H1 (cell line): ENCODE data around the gene MAPK13. TPM values are rescaled to one million over a fixed set of nuclear protein-coding genes. Genes with fewer than 3 reads are reported as not detected.

Source experiments
- CTCF ChIA-PET: fragments of 300-600 bp; sonication (Branson Sonifier 250); formaldehyde crosslinking; loops from one replicate; lab custom pipeline; 2021; ENCODE audit not compliant: partially characterized antibody; lab: Charles Lee
- POLR2A ChIA-PET: fragments of 300-600 bp; sonication (Branson Sonifier 250); formaldehyde crosslinking; loops from one replicate; lab custom pipeline; 2021; ENCODE audit warnings: inconsistent platforms; ENCODE audit not compliant: partially characterized antibody; lab: Charles Lee
- DNase-seq, 2 experiments: peaks; one replicate each; pipeline versions ENCODE4 v3.0.0 to v3.0.0-alpha.2; 2010 to 2022; ENCODE audit warnings: low spot score in 2 of 2, low read depth in 1 of 2, mixed read lengths in 1 of 2
- FAIRE-seq: peaks from 2 replicates; lab custom pipeline; 2011; peaks lifted over from hg19 to GRCh38; lab: Jason Lieb, UNC
- H2AFZ ChIP-seq: 2 replicates; pipeline ENCODE4 v1.8.1; 2012; ENCODE audit warnings: low read length, inconsistent platforms
- H2AK5ac ChIP-seq: 2 replicates; pipeline ENCODE4 v1.6.1; 2013; ENCODE audit warnings: low read depth, low read length
- H2BK120ac ChIP-seq: replicated peaks from 2 replicates; pipeline ENCODE3; 2013; ENCODE audit warnings: low read depth, low read length, inconsistent platforms
- H2BK12ac ChIP-seq: 2 replicates; pipeline ENCODE4 v1.6.1; 2013; ENCODE audit warnings: low read depth, low read length
- H2BK15ac ChIP-seq: 2 replicates; pipeline ENCODE4 v1.6.1; 2013; ENCODE audit warnings: low read length
- H2BK20ac ChIP-seq: 2 replicates; pipeline ENCODE4 v1.6.1; 2013; ENCODE audit warnings: low read length
- H2BK5ac ChIP-seq: 2 replicates; pipeline ENCODE4 v1.6.1; 2013; ENCODE audit warnings: low read depth, low read length
- H3K14ac ChIP-seq: 2 replicates; pipeline ENCODE4 v1.6.1; 2013; ENCODE audit warnings: inconsistent platforms; ENCODE audit not compliant: insufficient read length
- H3K18ac ChIP-seq: 2 replicates; pipeline ENCODE4 v1.6.1; 2013; ENCODE audit warnings: low read length; ENCODE audit errors: extremely low read depth
- H3K23ac ChIP-seq: 2 replicates; pipeline ENCODE4 v1.6.1; 2013; ENCODE audit warnings: inconsistent platforms; ENCODE audit not compliant: insufficient read length
- H3K23me2 ChIP-seq: 2 replicates; pipeline ENCODE4 v1.6.1; 2013; ENCODE audit warnings: low read depth, low read length
- H3K27ac ChIP-seq: 2 replicates; pipeline ENCODE4 v1.6.1; 2011; ENCODE audit warnings: low read depth, low read length, inconsistent platforms
- H3K27me3 ChIP-seq, 4 experiments: replicated peaks in 1 of 4; 1 replicate in 1 of 4; 2 replicates in 3 of 4; pipeline versions ENCODE4 v1.6.1 to v1.8.1; 2011 to 2013; ENCODE audit warnings: low read length in 3 of 4, mild to moderate bottlenecking in 3 of 4, inconsistent platforms in 2 of 4, mixed read lengths in 2 of 4, moderate library complexity in 1 of 4; ENCODE audit not compliant: control insufficient read depth in 3 of 4, insufficient read depth in 3 of 4; ENCODE audit errors: extremely low read depth in 1 of 4
- H3K36me3 ChIP-seq, 4 experiments: 2 replicates each; pipeline versions ENCODE4 v1.6.1 to v1.8.1; 2011 to 2013; ENCODE audit warnings: mild to moderate bottlenecking in 4 of 4, low read length in 3 of 4, moderate library complexity in 2 of 4, control low read depth in 1 of 4, inconsistent platforms in 1 of 4; ENCODE audit not compliant: insufficient read depth in 4 of 4, control insufficient read depth in 2 of 4
- H3K4ac ChIP-seq: replicated peaks from 2 replicates; pipeline ENCODE3; 2013; ENCODE audit warnings: low read length, low read depth, mixed read lengths, inconsistent platforms; ENCODE audit not compliant: insufficient read length
- H3K4me1 ChIP-seq, 4 experiments: replicated peaks in 1 of 4; 1 replicate in 1 of 4; 2 replicates in 3 of 4; pipeline versions ENCODE4 v1.6.1 to v1.8.1; 2011 to 2013; ENCODE audit warnings: low read length in 3 of 4, inconsistent platforms in 2 of 4, mixed read lengths in 1 of 4; ENCODE audit not compliant: insufficient read depth in 4 of 4, control insufficient read depth in 3 of 4
- H3K4me2 ChIP-seq, 2 experiments: 2 replicates each; pipeline versions ENCODE4 v1.6.1 to v1.8.1; 2011 to 2013; ENCODE audit warnings: low read depth in 2 of 2, low read length in 2 of 2, control low read depth in 1 of 2, inconsistent platforms in 1 of 2, mild to moderate bottlenecking in 1 of 2; ENCODE audit not compliant: insufficient read depth in 1 of 2
- H3K4me3 ChIP-seq, 4 experiments: fragments of 200-600, 300-600 bp in 1 of 4; sonication (generic), shearing (Covaris generic), sonication (Bioruptor Twin) in 1 of 4; 2 replicates each; pipeline versions ENCODE4 v1.5.1 to v1.8.1; 2011 to 2016; ENCODE audit warnings: low read length in 4 of 4, low read depth in 3 of 4, control low read depth in 2 of 4, inconsistent platforms in 2 of 4, mild to moderate bottlenecking in 2 of 4, mixed read lengths in 1 of 4, moderate library complexity in 1 of 4; ENCODE audit not compliant: insufficient read depth in 2 of 4; ENCODE audit errors: extremely low read depth in 1 of 4
- H3K56ac ChIP-seq: replicated peaks from 2 replicates; pipeline ENCODE3; 2013; ENCODE audit warnings: low read depth, mild to moderate bottlenecking, mixed read lengths, low read length, inconsistent platforms; ENCODE audit not compliant: insufficient read length
- H3K79me1 ChIP-seq: 2 replicates; pipeline ENCODE4 v1.6.1; 2013; ENCODE audit warnings: low read depth, low read length, control low read depth
- H3K79me2 ChIP-seq, 2 experiments: 2 replicates each; pipeline versions ENCODE4 v1.6.1 to v1.8.1; 2012 to 2013; ENCODE audit warnings: low read length in 2 of 2, mild to moderate bottlenecking in 2 of 2, inconsistent platforms in 1 of 2; ENCODE audit not compliant: insufficient read depth in 2 of 2, control insufficient read depth in 1 of 2
- H3K9ac ChIP-seq, 4 experiments: replicated peaks in 1 of 4; 1 replicate in 1 of 4; 2 replicates in 3 of 4; pipeline versions ENCODE4 v1.6.1 to v1.8.1; 2011 to 2013; ENCODE audit warnings: low read depth in 3 of 4, low read length in 3 of 4, control low read depth in 2 of 4, mild to moderate bottlenecking in 2 of 4, moderate library complexity in 2 of 4, inconsistent platforms in 1 of 4; ENCODE audit errors: extremely low read depth in 1 of 4
- H3K9me3 ChIP-seq, 2 experiments: 2 replicates each; pipeline versions ENCODE4 v1.6.1 to v1.8.1; 2012 to 2013; ENCODE audit warnings: mild to moderate bottlenecking in 2 of 2, moderate library complexity in 2 of 2, control low read depth in 1 of 2, inconsistent platforms in 1 of 2, low read depth in 1 of 2, low read length in 1 of 2, mixed read lengths in 1 of 2; ENCODE audit not compliant: insufficient read depth in 2 of 2
- H4K20me1 ChIP-seq, 2 experiments: replicated peaks in 1 of 2; 2 replicates each; pipeline versions ENCODE3 to v1.8.1; 2011 to 2013; ENCODE audit warnings: inconsistent platforms in 2 of 2, low read length in 2 of 2, mild to moderate bottlenecking in 1 of 2; ENCODE audit not compliant: insufficient read depth in 2 of 2, control insufficient read depth in 1 of 2
- H4K5ac ChIP-seq: 2 replicates; pipeline ENCODE4 v1.6.1; 2013; ENCODE audit warnings: low read length, low read depth, mixed read lengths, inconsistent platforms; ENCODE audit not compliant: insufficient read length
- H4K8ac ChIP-seq: 2 replicates; pipeline ENCODE4 v1.8.0; 2013; ENCODE audit warnings: mild to moderate bottlenecking, moderate library complexity, low read length, inconsistent platforms; ENCODE audit not compliant: insufficient read depth; ENCODE audit errors: extremely low read depth
- H4K91ac ChIP-seq: replicated peaks from 2 replicates; pipeline ENCODE3; 2013; ENCODE audit warnings: low read length, mixed read lengths, inconsistent platforms; ENCODE audit not compliant: insufficient read length
- BCL11A ChIP-seq, 2 experiments: IDR thresholded peaks; one replicate each; pipeline ENCODE4 v1.6.1; 2011; ENCODE audit warnings: low read depth in 2 of 2, low read length in 2 of 2, mild to moderate bottlenecking in 2 of 2
- BRCA1 ChIP-seq: IDR thresholded peaks from 2 replicates; pipeline ENCODE4 v1.6.1; 2012; ENCODE audit warnings: low read depth, low read length, improper control_type of control experiment
- CTCF ChIP-seq, 3 experiments: IDR thresholded peaks; 1 replicate in 2 of 3; 2 replicates in 1 of 3; pipeline versions ENCODE4 v1.5.1 to v1.6.1; 2011; ENCODE audit warnings: low read length in 3 of 3, mild to moderate bottlenecking in 3 of 3, inconsistent platforms in 2 of 3, low read depth in 1 of 3, moderate library complexity in 1 of 3; ENCODE audit not compliant: insufficient read depth in 1 of 3; ENCODE audit errors: control extremely low read depth in 1 of 3
- EP300 ChIP-seq, 2 experiments: IDR thresholded peaks; 1 replicate in 1 of 2; 2 replicates in 1 of 2; pipeline ENCODE4 v1.6.1; 2011 to 2012; ENCODE audit warnings: low read depth in 2 of 2, low read length in 2 of 2, mild to moderate bottlenecking in 2 of 2, borderline replicate concordance in 1 of 2, inconsistent platforms in 1 of 2, moderate library complexity in 1 of 2
- HDAC6 ChIP-seq: IDR thresholded peaks from one replicate; pipeline ENCODE4 v1.7.1; 2012; ENCODE audit warnings: low read depth, mild to moderate bottlenecking, inconsistent platforms, low read length, moderate library complexity
- JUND ChIP-seq: IDR thresholded peaks from 2 replicates; pipeline ENCODE4 v1.6.1; 2011; ENCODE audit warnings: mild to moderate bottlenecking, improper control_type of control experiment, low read length
- SUZ12 ChIP-seq: fragments of 200-600 bp; sonication (generic); IDR thresholded peaks from 2 replicates; pipeline ENCODE4 v1.6.1; 2012; ENCODE audit warnings: mild to moderate bottlenecking, inconsistent platforms, low read length, moderate library complexity, mixed read lengths
- WGBS, 2 experiments: shearing (Covaris generic) in 1 of 2; methylation state at CpG; one replicate each; pipeline versions ENCODE4 v1.1.6 to v1.1.7; 2013 to 2015; ENCODE audit warnings: low lambda C conversion rate in 2 of 2, mixed read lengths in 2 of 2, inconsistent platforms in 1 of 2, low coverage in 1 of 2, missing lambda C conversion rate in 1 of 2; ENCODE audit not compliant: insufficient replicate concordance in 2 of 2, insufficient coverage in 1 of 2, insufficient read length in 1 of 2; ENCODE audit errors: extremely low coverage in 1 of 2, missing lambda C conversion rate in 1 of 2; 5-methylcytosine and 5-hydroxymethylcytosine counted together
- polyA plus RNA-seq, 7 experiments: library from polyadenylated mRNA; depleted of rRNA in 3 of 7; stranded (reverse) in 5 of 7; unstranded in 2 of 7; fragments of >200 nt in 5 of 7; fragments of 200-250 nt in 2 of 7; gene quantifications; 1 replicate in 5 of 7; 2 replicates in 1 of 7; 4 replicates in 1 of 7; pipeline versions ENCODE4 v1.2.1 to v1.2.3, GENCODE V29; 2011 to 2013; ENCODE audit warnings: missing spikeins in 2 of 7, mixed read lengths in 2 of 7
- total RNA-seq: library from RNA; stranded (reverse); fragmentation: NEBNext Ultra II Directional; extraction: Animal tissue kit (Norgen Biotek cat#: 25700); gene quantifications from 2 replicates; pipeline ENCODE4 v1.2.1, GENCODE V29; 2021

The MAPK13 gene
- total and polyA plus RNA-seq, 2 of the 8 experiments (the other 6 are each of a cell fraction or from before 2014, with no cell fraction given) = 10.1 to 14.1 TPM

- no peak overlapping the region for H3K23ac ChIP-seq
- TF ChIP-seq EP300 (IDR thresholded peaks at IDR 0.05; ENCODE audit: borderline replicate concordance in 1 of 2, low read depth in 2 of 2, low read length in 2 of 2) = no peak
- TF ChIP-seq BCL11A (IDR thresholded peaks at IDR 0.05; ENCODE audit: low read depth in 2 of 2, low read length in 2 of 2) = no peak
- TF ChIP-seq CTCF (IDR thresholded peaks at IDR 0.05; ENCODE audit: control extremely low read depth in 1 of 3, insufficient read depth in 1 of 3, low read depth in 1 of 3, low read length in 3 of 3) = no peak
- TF ChIP-seq SUZ12 = no peak
- no peak for TF ChIP-seq BRCA1
- TF ChIP-seq HDAC6 = no peak
- no peak for TF ChIP-seq JUND
- TF ChIP-seq, all 59 proteins: peak for 0
- H2BK20ac ChIP-seq = no peak overlapping the region
- no peaks in the 10 kb centered on the region for H3K4me1 ChIP-seq
- peaks cover 0 to 4% of the 10 kb centered on the region in 2 experiments; a peak in 1 of 4 replicates for H3K9me3 ChIP-seq
- no peak for FAIRE-seq
- H3K4me3 ChIP-seq = no peak overlapping the region
- no peak overlapping the region for H2BK5ac ChIP-seq
- POLR2A ChIA-PET = interaction anchor here (0.7 kb wide), 1 partner anchor 10 kb away, joined by 3 read pairs; no protein-coding TSS in a partner anchor
- no peaks in the 10 kb centered on the region for H3K36me3 ChIP-seq
- 0 out of 2 replicates have a peak overlapping the region, but pooled peaks have one; percentile 24 for H2AK5ac ChIP-seq
- H4K91ac ChIP-seq = no peak overlapping the region
- H3K79me1 ChIP-seq = no peaks in the 10 kb centered on the region
- 92% methylated on average over 3 of the region's 3 CpGs; no CpG with 5 or more reads in 1 of the 2 experiments for WGBS, 2 experiments
- H3K79me2 ChIP-seq = no peaks in the 10 kb centered on the region
- no peak overlapping the region for H3K27ac ChIP-seq
- no peak overlapping the region for H3K9ac ChIP-seq
- CTCF ChIA-PET = no interaction called here
- no peak overlapping the region for H3K4ac ChIP-seq
- H2AFZ ChIP-seq = no peak overlapping the region
- H4K5ac ChIP-seq = no peak overlapping the region
- no peak overlapping the region for H4K8ac ChIP-seq
- H3K14ac ChIP-seq = no peak overlapping the region
- H4K20me1 ChIP-seq = no peaks in the 10 kb centered on the region
- DNase-seq = no peak
- no peak overlapping the region for H2BK15ac ChIP-seq
- H3K27me3 ChIP-seq = no peaks in the 10 kb centered on the region
- H3K56ac ChIP-seq = no peak overlapping the region
- H2BK12ac ChIP-seq = no peak overlapping the region
- H3K4me2 ChIP-seq = no peak overlapping the region
- no peak overlapping the region for H3K18ac ChIP-seq
- no peak overlapping the region for H2BK120ac ChIP-seq
- H3K23me2 ChIP-seq = no peaks in the 10 kb centered on the region
Observed at GRCh38 chr6:36147294-36147693, 17.0 kb downstream of the MAPK13 start.
